Measurements from ENCODE around the gene RAD9A.

DNA sequence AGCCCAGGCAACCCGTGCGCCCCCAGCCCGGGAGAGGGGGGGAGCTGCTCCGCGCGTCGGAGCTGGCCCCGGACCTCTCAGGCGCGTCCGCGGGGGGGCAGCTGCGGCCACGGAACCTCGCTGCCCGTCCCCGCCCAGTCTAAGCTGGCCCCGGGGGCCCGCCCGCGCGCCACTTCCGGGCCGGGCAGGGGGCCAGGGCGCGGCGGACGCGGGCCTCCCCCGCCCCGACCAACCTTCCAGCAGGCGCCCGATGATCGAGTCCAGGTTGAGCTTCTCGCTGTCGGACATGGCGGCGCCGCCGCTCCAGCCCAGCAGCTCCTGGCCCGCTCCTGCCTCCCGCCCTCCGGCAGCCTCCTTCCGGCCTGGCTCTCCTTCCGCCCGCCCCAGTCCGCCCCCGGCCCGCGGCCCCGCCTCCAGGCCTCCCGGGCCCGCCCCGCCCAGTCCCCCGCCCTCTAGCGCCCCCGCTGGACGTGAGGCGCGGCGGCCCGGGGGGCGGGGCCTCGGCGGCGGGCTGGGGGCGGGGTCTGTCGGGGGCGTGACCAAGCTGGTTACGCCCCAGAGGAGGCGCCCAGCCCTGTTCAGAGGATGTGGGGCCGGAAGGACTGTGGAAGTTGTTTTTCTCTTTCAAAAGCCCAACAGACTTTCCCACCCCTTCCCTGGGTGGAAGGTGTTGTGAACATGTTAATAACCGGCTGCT, 9.9 kb downstream of the RAD9A start, which contains the start of gene PPP1CA:
- TF ChIP-seq, protein P1, sequence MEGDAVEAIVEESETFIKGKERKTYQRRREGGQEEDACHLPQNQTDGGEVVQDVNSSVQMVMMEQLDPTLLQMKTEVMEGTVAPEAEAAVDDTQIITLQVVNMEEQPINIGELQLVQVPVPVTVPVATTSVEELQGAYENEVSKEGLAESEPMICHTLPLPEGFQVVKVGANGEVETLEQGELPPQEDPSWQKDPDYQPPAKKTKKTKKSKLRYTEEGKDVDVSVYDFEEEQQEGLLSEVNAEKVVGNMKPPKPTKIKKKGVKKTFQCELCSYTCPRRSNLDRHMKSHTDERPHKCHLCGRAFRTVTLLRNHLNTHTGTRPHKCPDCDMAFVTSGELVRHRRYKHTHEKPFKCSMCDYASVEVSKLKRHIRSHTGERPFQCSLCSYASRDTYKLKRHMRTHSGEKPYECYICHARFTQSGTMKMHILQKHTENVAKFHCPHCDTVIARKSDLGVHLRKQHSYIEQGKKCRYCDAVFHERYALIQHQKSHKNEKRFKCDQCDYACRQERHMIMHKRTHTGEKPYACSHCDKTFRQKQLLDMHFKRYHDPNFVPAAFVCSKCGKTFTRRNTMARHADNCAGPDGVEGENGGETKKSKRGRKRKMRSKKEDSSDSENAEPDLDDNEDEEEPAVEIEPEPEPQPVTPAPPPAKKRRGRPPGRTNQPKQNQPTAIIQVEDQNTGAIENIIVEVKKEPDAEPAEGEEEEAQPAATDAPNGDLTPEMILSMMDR (IDR thresholded peaks at IDR 0.05; ENCODE audit: low read length): peak; percentile 37; the same call in 1 of the 2 replicates
- no peak for TF ChIP-seq EZH2phosphoT487 (IDR thresholded peaks at IDR 0.05; ENCODE audit: low read length)
- no peak for TF ChIP-seq EZH2 (optimal IDR thresholded peaks at IDR 0.05; ENCODE audit: low read depth, low read length)
